H1 (cell line): ENCODE data around the gene CDC42EP4. TPM values are rescaled to one million over a fixed set of nuclear protein-coding genes. Genes with fewer than 3 reads are reported as not detected.

Experiments
- CTCF ChIA-PET: fragments of 300-600 bp; sonication (Branson Sonifier 250); formaldehyde crosslinking; loops from one replicate; lab custom pipeline; 2021; ENCODE audit not compliant: partially characterized antibody; lab: Charles Lee
- POLR2A ChIA-PET: fragments of 300-600 bp; sonication (Branson Sonifier 250); formaldehyde crosslinking; loops from one replicate; lab custom pipeline; 2021; ENCODE audit warnings: inconsistent platforms; ENCODE audit not compliant: partially characterized antibody; lab: Charles Lee
- DNase-seq, 2 experiments: peaks; one replicate each; pipeline versions ENCODE4 v3.0.0 to v3.0.0-alpha.2; 2010 to 2022; ENCODE audit warnings: low spot score in 2 of 2, low read depth in 1 of 2, mixed read lengths in 1 of 2
- FAIRE-seq: peaks from 2 replicates; lab custom pipeline; 2011; peaks lifted over from hg19 to GRCh38; lab: Jason Lieb, UNC
- H2AFZ ChIP-seq: 2 replicates; pipeline ENCODE4 v1.8.1; 2012; ENCODE audit warnings: low read length, inconsistent platforms
- H2AK5ac ChIP-seq: 2 replicates; pipeline ENCODE4 v1.6.1; 2013; ENCODE audit warnings: low read depth, low read length
- H2BK120ac ChIP-seq: replicated peaks from 2 replicates; pipeline ENCODE3; 2013; ENCODE audit warnings: low read depth, low read length, inconsistent platforms
- H2BK12ac ChIP-seq: 2 replicates; pipeline ENCODE4 v1.6.1; 2013; ENCODE audit warnings: low read depth, low read length
- H2BK15ac ChIP-seq: 2 replicates; pipeline ENCODE4 v1.6.1; 2013; ENCODE audit warnings: low read length
- H2BK20ac ChIP-seq: 2 replicates; pipeline ENCODE4 v1.6.1; 2013; ENCODE audit warnings: low read length
- H2BK5ac ChIP-seq: 2 replicates; pipeline ENCODE4 v1.6.1; 2013; ENCODE audit warnings: low read depth, low read length
- H3K14ac ChIP-seq: 2 replicates; pipeline ENCODE4 v1.6.1; 2013; ENCODE audit warnings: inconsistent platforms; ENCODE audit not compliant: insufficient read length
- H3K18ac ChIP-seq: 2 replicates; pipeline ENCODE4 v1.6.1; 2013; ENCODE audit warnings: low read length; ENCODE audit errors: extremely low read depth
- H3K23ac ChIP-seq: 2 replicates; pipeline ENCODE4 v1.6.1; 2013; ENCODE audit warnings: inconsistent platforms; ENCODE audit not compliant: insufficient read length
- H3K23me2 ChIP-seq: 2 replicates; pipeline ENCODE4 v1.6.1; 2013; ENCODE audit warnings: low read depth, low read length
- H3K27ac ChIP-seq: 2 replicates; pipeline ENCODE4 v1.6.1; 2011; ENCODE audit warnings: low read depth, low read length, inconsistent platforms
- H3K27me3 ChIP-seq, 4 experiments: replicated peaks in 1 of 4; 1 replicate in 1 of 4; 2 replicates in 3 of 4; pipeline versions ENCODE4 v1.6.1 to v1.8.1; 2011 to 2013; ENCODE audit warnings: low read length in 3 of 4, mild to moderate bottlenecking in 3 of 4, inconsistent platforms in 2 of 4, mixed read lengths in 2 of 4, moderate library complexity in 1 of 4; ENCODE audit not compliant: control insufficient read depth in 3 of 4, insufficient read depth in 3 of 4; ENCODE audit errors: extremely low read depth in 1 of 4
- H3K36me3 ChIP-seq, 4 experiments: 2 replicates each; pipeline versions ENCODE4 v1.6.1 to v1.8.1; 2011 to 2013; ENCODE audit warnings: mild to moderate bottlenecking in 4 of 4, low read length in 3 of 4, moderate library complexity in 2 of 4, control low read depth in 1 of 4, inconsistent platforms in 1 of 4; ENCODE audit not compliant: insufficient read depth in 4 of 4, control insufficient read depth in 2 of 4
- H3K4ac ChIP-seq: replicated peaks from 2 replicates; pipeline ENCODE3; 2013; ENCODE audit warnings: low read length, low read depth, mixed read lengths, inconsistent platforms; ENCODE audit not compliant: insufficient read length
- H3K4me1 ChIP-seq, 4 experiments: replicated peaks in 1 of 4; 1 replicate in 1 of 4; 2 replicates in 3 of 4; pipeline versions ENCODE4 v1.6.1 to v1.8.1; 2011 to 2013; ENCODE audit warnings: low read length in 3 of 4, inconsistent platforms in 2 of 4, mixed read lengths in 1 of 4; ENCODE audit not compliant: insufficient read depth in 4 of 4, control insufficient read depth in 3 of 4
- H3K4me2 ChIP-seq, 2 experiments: 2 replicates each; pipeline versions ENCODE4 v1.6.1 to v1.8.1; 2011 to 2013; ENCODE audit warnings: low read depth in 2 of 2, low read length in 2 of 2, control low read depth in 1 of 2, inconsistent platforms in 1 of 2, mild to moderate bottlenecking in 1 of 2; ENCODE audit not compliant: insufficient read depth in 1 of 2
- H3K4me3 ChIP-seq, 4 experiments: fragments of 200-600, 300-600 bp in 1 of 4; sonication (generic), shearing (Covaris generic), sonication (Bioruptor Twin) in 1 of 4; 2 replicates each; pipeline versions ENCODE4 v1.5.1 to v1.8.1; 2011 to 2016; ENCODE audit warnings: low read length in 4 of 4, low read depth in 3 of 4, control low read depth in 2 of 4, inconsistent platforms in 2 of 4, mild to moderate bottlenecking in 2 of 4, mixed read lengths in 1 of 4, moderate library complexity in 1 of 4; ENCODE audit not compliant: insufficient read depth in 2 of 4; ENCODE audit errors: extremely low read depth in 1 of 4
- H3K56ac ChIP-seq: replicated peaks from 2 replicates; pipeline ENCODE3; 2013; ENCODE audit warnings: low read depth, mild to moderate bottlenecking, mixed read lengths, low read length, inconsistent platforms; ENCODE audit not compliant: insufficient read length
- H3K79me1 ChIP-seq: 2 replicates; pipeline ENCODE4 v1.6.1; 2013; ENCODE audit warnings: low read depth, low read length, control low read depth
- H3K79me2 ChIP-seq, 2 experiments: 2 replicates each; pipeline versions ENCODE4 v1.6.1 to v1.8.1; 2012 to 2013; ENCODE audit warnings: low read length in 2 of 2, mild to moderate bottlenecking in 2 of 2, inconsistent platforms in 1 of 2; ENCODE audit not compliant: insufficient read depth in 2 of 2, control insufficient read depth in 1 of 2
- H3K9ac ChIP-seq, 4 experiments: replicated peaks in 1 of 4; 1 replicate in 1 of 4; 2 replicates in 3 of 4; pipeline versions ENCODE4 v1.6.1 to v1.8.1; 2011 to 2013; ENCODE audit warnings: low read depth in 3 of 4, low read length in 3 of 4, control low read depth in 2 of 4, mild to moderate bottlenecking in 2 of 4, moderate library complexity in 2 of 4, inconsistent platforms in 1 of 4; ENCODE audit errors: extremely low read depth in 1 of 4
- H3K9me3 ChIP-seq, 2 experiments: 2 replicates each; pipeline versions ENCODE4 v1.6.1 to v1.8.1; 2012 to 2013; ENCODE audit warnings: mild to moderate bottlenecking in 2 of 2, moderate library complexity in 2 of 2, control low read depth in 1 of 2, inconsistent platforms in 1 of 2, low read depth in 1 of 2, low read length in 1 of 2, mixed read lengths in 1 of 2; ENCODE audit not compliant: insufficient read depth in 2 of 2
- H4K20me1 ChIP-seq, 2 experiments: replicated peaks in 1 of 2; 2 replicates each; pipeline versions ENCODE3 to v1.8.1; 2011 to 2013; ENCODE audit warnings: inconsistent platforms in 2 of 2, low read length in 2 of 2, mild to moderate bottlenecking in 1 of 2; ENCODE audit not compliant: insufficient read depth in 2 of 2, control insufficient read depth in 1 of 2
- H4K5ac ChIP-seq: 2 replicates; pipeline ENCODE4 v1.6.1; 2013; ENCODE audit warnings: low read length, low read depth, mixed read lengths, inconsistent platforms; ENCODE audit not compliant: insufficient read length
- H4K8ac ChIP-seq: 2 replicates; pipeline ENCODE4 v1.8.0; 2013; ENCODE audit warnings: mild to moderate bottlenecking, moderate library complexity, low read length, inconsistent platforms; ENCODE audit not compliant: insufficient read depth; ENCODE audit errors: extremely low read depth
- H4K91ac ChIP-seq: replicated peaks from 2 replicates; pipeline ENCODE3; 2013; ENCODE audit warnings: low read length, mixed read lengths, inconsistent platforms; ENCODE audit not compliant: insufficient read length
- ATF3 ChIP-seq: IDR thresholded peaks from 2 replicates; pipeline ENCODE4 v1.6.1; 2011; ENCODE audit warnings: low read depth, mild to moderate bottlenecking, low read length; ENCODE audit not compliant: insufficient read depth
- CBX5 ChIP-seq: fragments of 300-800, 300-1000 bp; sonication (generic); IDR thresholded peaks from 2 replicates; pipeline ENCODE4 v1.7.1; 2016; ENCODE audit warnings: antibody characterized with exemption, low read length, low read depth
- CHD1 ChIP-seq: IDR thresholded peaks from 2 replicates; pipeline ENCODE4 v1.6.1; 2012; ENCODE audit warnings: low read depth, low read length, improper control_type of control experiment
- CHD2 ChIP-seq: IDR thresholded peaks from 2 replicates; pipeline ENCODE4 v1.6.1; 2012; ENCODE audit warnings: low read length, improper control_type of control experiment
- KDM4A ChIP-seq: IDR thresholded peaks from one replicate; pipeline ENCODE4 v1.7.1; 2012; ENCODE audit warnings: low read depth, mild to moderate bottlenecking, moderate library complexity, low read length, inconsistent platforms; ENCODE audit not compliant: severe bottlenecking
- NRF1 ChIP-seq: IDR thresholded peaks from 2 replicates; pipeline ENCODE4 v1.6.1; 2011; ENCODE audit warnings: mild to moderate bottlenecking, low read depth, low read length, improper control_type of control experiment
- POLR2AphosphoS5 ChIP-seq: IDR thresholded peaks from 2 replicates; pipeline ENCODE4 v1.6.1; 2011; ENCODE audit warnings: low read depth, low read length
- POU5F1 ChIP-seq: IDR thresholded peaks from 2 replicates; pipeline ENCODE4 v1.6.1; 2011; ENCODE audit warnings: low read depth, mild to moderate bottlenecking, low read length, moderate library complexity
- RNF2 ChIP-seq: fragments of 200-900, 300-1000 bp; sonication (generic); IDR thresholded peaks from 2 replicates; pipeline ENCODE4 v1.7.1; 2016; ENCODE audit warnings: borderline replicate concordance, low read depth, mild to moderate bottlenecking, antibody characterized with exemption, low read length; ENCODE audit not compliant: poor library complexity, severe bottlenecking; ENCODE audit errors: missing control alignments
- RXRA ChIP-seq: IDR thresholded peaks from 2 replicates; pipeline ENCODE4 v1.6.1; 2011; ENCODE audit warnings: low read depth, mild to moderate bottlenecking, low read length, moderate library complexity; ENCODE audit not compliant: insufficient read depth
- SAP30 ChIP-seq: fragments of 300-600 bp; sonication (generic); IDR thresholded peaks from 2 replicates; pipeline ENCODE4 v1.7.1; 2012; ENCODE audit warnings: low read length, moderate library complexity, mild to moderate bottlenecking, inconsistent platforms; ENCODE audit not compliant: insufficient read depth, insufficient replicate concordance
- SIRT6 ChIP-seq: IDR thresholded peaks from one replicate; pipeline ENCODE4 v1.7.1; 2012; ENCODE audit warnings: low read length, inconsistent platforms
- SIX5 ChIP-seq: IDR thresholded peaks from 2 replicates; pipeline ENCODE4 v1.6.1; 2011; ENCODE audit warnings: mild to moderate bottlenecking, low read depth, low read length
- SUZ12 ChIP-seq: fragments of 200-600 bp; sonication (generic); IDR thresholded peaks from 2 replicates; pipeline ENCODE4 v1.6.1; 2012; ENCODE audit warnings: mild to moderate bottlenecking, inconsistent platforms, low read length, moderate library complexity, mixed read lengths
- WGBS, 2 experiments: shearing (Covaris generic) in 1 of 2; methylation state at CpG; one replicate each; pipeline versions ENCODE4 v1.1.6 to v1.1.7; 2013 to 2015; ENCODE audit warnings: low lambda C conversion rate in 2 of 2, mixed read lengths in 2 of 2, inconsistent platforms in 1 of 2, low coverage in 1 of 2, missing lambda C conversion rate in 1 of 2; ENCODE audit not compliant: insufficient replicate concordance in 2 of 2, insufficient coverage in 1 of 2, insufficient read length in 1 of 2; ENCODE audit errors: extremely low coverage in 1 of 2, missing lambda C conversion rate in 1 of 2; 5-methylcytosine and 5-hydroxymethylcytosine counted together
- polyA plus RNA-seq, 7 experiments: library from polyadenylated mRNA; depleted of rRNA in 3 of 7; stranded (reverse) in 5 of 7; unstranded in 2 of 7; fragments of >200 nt in 5 of 7; fragments of 200-250 nt in 2 of 7; gene quantifications; 1 replicate in 5 of 7; 2 replicates in 1 of 7; 4 replicates in 1 of 7; pipeline versions ENCODE4 v1.2.1 to v1.2.3, GENCODE V29; 2011 to 2013; ENCODE audit warnings: missing spikeins in 2 of 7, mixed read lengths in 2 of 7
- total RNA-seq: library from RNA; stranded (reverse); fragmentation: NEBNext Ultra II Directional; extraction: Animal tissue kit (Norgen Biotek cat#: 25700); gene quantifications from 2 replicates; pipeline ENCODE4 v1.2.1, GENCODE V29; 2021

The CDC42EP4 gene
- total and polyA plus RNA-seq, 2 of the 8 experiments (the other 6 are each of a cell fraction or from before 2014, with no cell fraction given) = 8.8 to 12.6 TPM

GRCh38 chr17:73318836-73319235, 7.0 kb upstream of the CDC42EP4 start:
- CTCF ChIA-PET = interaction anchor here (1.0 to 4.2 kb wide), 7 partner anchors 9 to 50 kb away, joined by 3 to 26 read pairs (median 3); partner anchors contain the start of gene CDC42EP4
- no peak for TF ChIP-seq ATF3
- TF ChIP-seq SIRT6 = no peak
- no peak for TF ChIP-seq KDM4A
- TF ChIP-seq POU5F1 = no peak
- TF ChIP-seq RXRA = no peak
- no peak for TF ChIP-seq SIX5
- TF ChIP-seq CBX5 = no peak
- no peak for TF ChIP-seq CHD2
- no peak for TF ChIP-seq CHD1
- no peak for TF ChIP-seq NRF1
- TF ChIP-seq POLR2AphosphoS5 = no peak
- no peak for TF ChIP-seq RNF2
- TF ChIP-seq SAP30 = no peak
- no peak for TF ChIP-seq SUZ12

More at GRCh38 chr17:73318836-73319235, 7.0 kb upstream of the CDC42EP4 start:
- Histone ChIP-seq H3K23ac (no peak overlapping the region), H3K79me2 (no peaks in the 10 kb centered on the region), H3K9ac (no peak overlapping the region), H3K36me3 (no peaks in the 10 kb centered on the region), H2BK5ac (no peak overlapping the region), H4K8ac (no peak overlapping the region), H3K27ac (no peak overlapping the region), H4K5ac (no peak overlapping the region), H3K14ac (no peak overlapping the region), H2BK20ac (no peak overlapping the region), H3K4me3 (no peak overlapping the region), H3K79me1 (no peaks in the 10 kb centered on the region), H3K56ac (no peak overlapping the region), H2BK15ac (no peak overlapping the region), H2AFZ (no peak overlapping the region), H4K91ac (no peak overlapping the region), H4K20me1 (no peaks in the 10 kb centered on the region), H3K18ac (no peak overlapping the region), H2BK120ac (no peak overlapping the region), H3K9me3 (no peaks in the 10 kb centered on the region), H3K27me3 (peaks cover 0 to 6% (median 2%) of the 10 kb centered on the region in 4 experiments; a peak in 3 of 7 replicates), H3K23me2 (no peaks in the 10 kb centered on the region), H3K4ac (no peak overlapping the region), H3K4me1 (peaks cover 0 to 9% (median 4%) of the 10 kb centered on the region in 4 experiments; a peak in 6 of 7 replicates), H2AK5ac (no peak overlapping the region), H3K4me2 (no peak overlapping the region), H2BK12ac (no peak overlapping the region)
- DNase-seq (no peak), FAIRE-seq (no peak)
- 80% methylated on average over 5 of the region's 5 CpGs; no CpG with 5 or more reads in 1 of the 2 experiments for WGBS, 2 experiments
- POLR2A ChIA-PET = no interaction called here
